HepG2 (cell line): ENCODE results near the gene SERPINF2. TPM values are rescaled to one million over a fixed set of nuclear protein-coding genes. Genes with fewer than 3 reads are reported as not detected.

Experiments
- FLYWCH1 ChIP-seq: sonication (generic); formaldehyde crosslinking; IDR thresholded peaks from 2 replicates; pipeline ENCODE4 v1.8.1; 2023; ENCODE audit warnings: mild to moderate bottlenecking, missing genetic modification reagents
- FOXK1 ChIP-seq: sonication (generic); formaldehyde crosslinking; IDR thresholded peaks from 2 replicates; pipeline ENCODE4 v1.4.0; 2020; ENCODE audit warnings: low read depth, missing genetic modification reagents, borderline replicate concordance
- FOXM1 ChIP-seq: sonication (generic); formaldehyde crosslinking; IDR thresholded peaks from 2 replicates; pipeline ENCODE4 v1.5.0; 2020; ENCODE audit warnings: missing genetic modification reagents
- HMG20A ChIP-seq: IDR thresholded peaks from 2 replicates; pipeline ENCODE4 v1.6.1; 2016; ENCODE audit warnings: borderline replicate concordance
- RNF2 ChIP-seq: fragments of 450-650 bp; conservative IDR thresholded peaks from 2 replicates; pipeline ENCODE4 v1.6.1; 2016; ENCODE audit warnings: low read depth
- SP1 ChIP-seq, 2 experiments: fragments of 450-650 bp in 1 of 2; sonication (generic) in 1 of 2; formaldehyde crosslinking in 1 of 2; IDR thresholded peaks; 2 replicates each; pipeline versions ENCODE4 v1.4.0 to v1.6.1; 2016 to 2020; ENCODE audit warnings: missing genetic modification reagents in 1 of 2
- SP140L ChIP-seq: sonication (generic); formaldehyde crosslinking; IDR thresholded peaks from 2 replicates; pipeline ENCODE4 v1.4.0; 2020; ENCODE audit warnings: missing genetic modification reagents, borderline replicate concordance
- SP2 ChIP-seq: sonication (generic); formaldehyde crosslinking; IDR thresholded peaks from 2 replicates; pipeline ENCODE4 v1.5.1; 2020; ENCODE audit warnings: mild to moderate bottlenecking, missing genetic modification reagents
- SYNCRIP ChIP-seq: fragments of 200-400 bp; formaldehyde crosslinking; IDR thresholded peaks from 2 replicates; pipeline ENCODE4 v1.6.1; 2018; ENCODE audit warnings: mild to moderate bottlenecking, low read depth, low read length; ENCODE audit not compliant: insufficient read depth
- TBX3 ChIP-seq: fragments of 450-650 bp; IDR thresholded peaks from 2 replicates; pipeline ENCODE4 v1.6.1; 2017; ENCODE audit warnings: antibody characterized with exemption, mild to moderate bottlenecking, inconsistent platforms, borderline replicate concordance
- TCF7L2 ChIP-seq: IDR thresholded peaks from 2 replicates; pipeline ENCODE4 v1.6.1; 2011; ENCODE audit warnings: mild to moderate bottlenecking, low read depth, low read length, moderate library complexity
- ZFP37 ChIP-seq: sonication (generic); formaldehyde crosslinking; IDR thresholded peaks from 2 replicates; pipeline ENCODE4 v1.4.0; 2020; ENCODE audit warnings: missing genetic modification reagents, borderline replicate concordance
- ZFP90 ChIP-seq: sonication (generic); formaldehyde crosslinking; IDR thresholded peaks from 2 replicates; pipeline ENCODE4 v1.8.0; 2022; ENCODE audit warnings: missing genetic modification reagents, mild to moderate bottlenecking, inconsistent platforms, borderline replicate concordance
- ZFYVE20 ChIP-seq: sonication (generic); formaldehyde crosslinking; IDR thresholded peaks from 2 replicates; pipeline ENCODE4 v1.8.0; 2023; ENCODE audit warnings: low read depth, mild to moderate bottlenecking, moderate library complexity, missing genetic modification reagents, borderline replicate concordance
- ZNF253 ChIP-seq: sonication (generic); formaldehyde crosslinking; IDR thresholded peaks from 2 replicates; pipeline ENCODE4 v1.8.0; 2022; ENCODE audit warnings: mild to moderate bottlenecking, missing genetic modification reagents, borderline replicate concordance
- ZNF546 ChIP-seq: sonication (generic); formaldehyde crosslinking; conservative IDR thresholded peaks from 2 replicates; pipeline ENCODE4 v1.8.1; 2023; ENCODE audit warnings: mild to moderate bottlenecking, missing genetic modification reagents
- ZNF598 ChIP-seq: sonication (generic); formaldehyde crosslinking; IDR thresholded peaks from 2 replicates; pipeline ENCODE4 v1.5.1; 2020; ENCODE audit warnings: mild to moderate bottlenecking, missing genetic modification reagents, borderline replicate concordance
- ZNF652 ChIP-seq: IDR thresholded peaks from 2 replicates; pipeline ENCODE4 v1.6.1; 2016; ENCODE audit warnings: low read depth, borderline replicate concordance
- ZNF747 ChIP-seq: sonication (generic); formaldehyde crosslinking; IDR thresholded peaks from 2 replicates; pipeline ENCODE4 v1.8.1; 2023; ENCODE audit warnings: missing genetic modification reagents, mild to moderate bottlenecking, borderline replicate concordance
- ZSCAN12 ChIP-seq: sonication (generic); formaldehyde crosslinking; IDR thresholded peaks from 2 replicates; pipeline ENCODE4 v1.9.0; 2021; ENCODE audit warnings: mild to moderate bottlenecking, missing genetic modification reagents
- polyA plus RNA-seq, 8 experiments: library from polyadenylated mRNA; depleted of rRNA in 3 of 8; stranded (reverse) in 7 of 8; unstranded in 1 of 8; fragments of >200 nt; fragmentation: Illumina TruSeq in 4 of 8; extraction: Trizol in 4 of 8; gene quantifications; 2 replicates each; pipeline versions ENCODE4 v1.2.1 to v1.2.3, GENCODE V29; 2011 to 2016; ENCODE audit warnings: low read depth in 4 of 8, missing spikeins in 1 of 8, mixed read lengths in 1 of 8; ENCODE audit not compliant: insufficient read depth in 1 of 8
- total RNA-seq, 5 experiments: library from RNA; depleted of rRNA; stranded (reverse); fragments of >200 nt; fragmentation: Illumina TruSeq; extraction: Trizol; gene quantifications; 2 replicates each; pipeline ENCODE4 v1.2.3, GENCODE V29; 2016; ENCODE audit warnings: low read depth in 1 of 5
- TF ChIP-seq, protein P1 (sequence below): sonication (generic); formaldehyde crosslinking; conservative IDR thresholded peaks from 2 replicates; pipeline ENCODE4 v1.4.0; 2020; ENCODE audit warnings: missing genetic modification reagents
- TF ChIP-seq, protein P2 (sequence below): sonication (generic); formaldehyde crosslinking; IDR thresholded peaks from 2 replicates; pipeline ENCODE4 v1.8.1; 2023; ENCODE audit warnings: mild to moderate bottlenecking, missing genetic modification reagents
- TF ChIP-seq, protein P3 (sequence below): sonication (generic); formaldehyde crosslinking; IDR thresholded peaks from 2 replicates; pipeline ENCODE4 v1.8.0; 2022; ENCODE audit warnings: missing genetic modification reagents, low read depth, mild to moderate bottlenecking, borderline replicate concordance
- TF ChIP-seq, protein P4 (sequence below): IDR thresholded peaks from 2 replicates; pipeline ENCODE4 v1.6.1; 2016; ENCODE audit warnings: control low read depth

SERPINF2 gene
- total and polyA plus RNA-seq, 2 of the 13 experiments (the other 11 are each of a cell fraction or from before 2014, with no cell fraction given) = 309 to 548 TPM

DNA sequence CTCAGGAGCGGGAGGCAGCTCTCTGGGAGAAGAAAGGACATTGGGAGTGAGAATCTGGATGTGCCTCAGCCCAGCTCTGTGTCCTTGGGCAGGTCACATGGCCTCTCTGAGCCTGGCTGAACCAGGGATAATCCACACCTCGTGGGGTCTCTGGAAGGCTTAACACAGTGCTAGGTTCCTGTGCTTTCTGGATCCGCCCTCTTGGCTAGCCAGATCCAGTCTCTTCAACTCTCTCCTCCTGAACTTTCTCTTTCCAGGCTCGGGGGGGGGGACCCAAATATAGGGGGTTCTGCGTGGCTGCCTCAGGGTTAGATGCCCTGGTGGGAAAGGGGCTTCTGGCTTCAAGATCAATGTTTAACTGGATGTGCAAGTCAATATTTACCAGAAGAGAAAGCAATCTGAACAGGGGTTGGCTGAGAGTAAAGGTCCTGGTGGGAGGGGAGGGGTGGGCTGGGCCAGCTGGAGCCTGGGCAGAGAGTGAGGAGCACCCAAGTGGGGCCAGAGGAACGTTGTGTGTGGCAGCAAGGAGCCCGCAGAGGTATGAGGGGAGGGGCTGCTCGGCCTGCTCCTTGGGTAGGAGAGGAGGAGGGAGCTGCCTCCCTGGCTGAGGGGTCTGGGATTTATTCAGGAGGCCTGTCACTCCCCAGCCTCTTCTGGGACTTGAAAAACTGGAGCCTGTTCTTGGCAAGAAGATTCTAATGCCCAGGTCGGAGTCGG, at the start of gene SERPINF2 (continued):
- TF ChIP-seq ZNF747 (CRISPR knock-in tag) (peak; percentile 36; the same call in 1 of the 2 replicates), TBX3 (no peak), FOXM1 (CRISPR knock-in tag) (no peak), TCF7L2 (no peak), ZFYVE20 (CRISPR knock-in tag) (no peak), ZNF546 (CRISPR knock-in tag) (peak; percentile 28; the same call in 1 of the 2 replicates), FOXK1 (CRISPR knock-in tag) (peak; percentile 62; the same call in 1 of the 2 replicates), ZNF598 (no peak), SYNCRIP (no peak), SP140L (CRISPR knock-in tag) (no peak), SP1 (IDR thresholded peaks at IDR 0.05) (no peak), SP1 (CRISPR knock-in tag; IDR thresholded peaks at IDR 0.05) (no peak), ZFP90 (CRISPR knock-in tag) (peak; percentile 48; the same call in 1 of the 2 replicates), RNF2 (no peak), ZSCAN12 (CRISPR knock-in tag) (0 out of 2 replicates have a peak, but pooled peaks have one; percentile 28), ZNF253 (CRISPR knock-in tag) (no peak), SP2 (no peak), HMG20A (no peak), ZFP37 (CRISPR knock-in tag) (peak; percentile 65; the same call in 1 of the 2 replicates), FLYWCH1 (CRISPR knock-in tag) (no peak), ZNF652 (CRISPR knock-in tag) (no peak)
- TF ChIP-seq, protein P1, sequence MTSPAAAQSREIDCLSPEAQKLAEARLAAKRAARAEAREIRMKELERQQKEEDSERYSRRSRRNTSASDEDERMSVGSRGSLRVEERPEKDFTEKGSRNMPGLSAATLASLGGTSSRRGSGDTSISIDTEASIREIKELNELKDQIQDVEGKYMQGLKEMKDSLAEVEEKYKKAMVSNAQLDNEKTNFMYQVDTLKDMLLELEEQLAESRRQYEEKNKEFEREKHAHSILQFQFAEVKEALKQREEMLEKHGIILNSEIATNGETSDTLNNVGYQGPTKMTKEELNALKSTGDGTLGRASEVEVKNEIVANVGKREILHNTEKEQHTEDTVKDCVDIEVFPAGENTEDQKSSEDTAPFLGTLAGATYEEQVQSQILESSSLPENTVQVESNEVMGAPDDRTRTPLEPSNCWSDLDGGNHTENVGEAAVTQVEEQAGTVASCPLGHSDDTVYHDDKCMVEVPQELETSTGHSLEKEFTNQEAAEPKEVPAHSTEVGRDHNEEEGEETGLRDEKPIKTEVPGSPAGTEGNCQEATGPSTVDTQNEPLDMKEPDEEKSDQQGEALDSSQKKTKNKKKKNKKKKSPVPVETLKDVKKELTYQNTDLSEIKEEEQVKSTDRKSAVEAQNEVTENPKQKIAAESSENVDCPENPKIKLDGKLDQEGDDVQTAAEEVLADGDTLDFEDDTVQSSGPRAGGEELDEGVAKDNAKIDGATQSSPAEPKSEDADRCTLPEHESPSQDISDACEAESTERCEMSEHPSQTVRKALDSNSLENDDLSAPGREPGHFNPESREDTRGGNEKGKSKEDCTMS = 0 out of 2 replicates have a peak, but pooled peaks have one; percentile 19
- TF ChIP-seq, protein P2, sequence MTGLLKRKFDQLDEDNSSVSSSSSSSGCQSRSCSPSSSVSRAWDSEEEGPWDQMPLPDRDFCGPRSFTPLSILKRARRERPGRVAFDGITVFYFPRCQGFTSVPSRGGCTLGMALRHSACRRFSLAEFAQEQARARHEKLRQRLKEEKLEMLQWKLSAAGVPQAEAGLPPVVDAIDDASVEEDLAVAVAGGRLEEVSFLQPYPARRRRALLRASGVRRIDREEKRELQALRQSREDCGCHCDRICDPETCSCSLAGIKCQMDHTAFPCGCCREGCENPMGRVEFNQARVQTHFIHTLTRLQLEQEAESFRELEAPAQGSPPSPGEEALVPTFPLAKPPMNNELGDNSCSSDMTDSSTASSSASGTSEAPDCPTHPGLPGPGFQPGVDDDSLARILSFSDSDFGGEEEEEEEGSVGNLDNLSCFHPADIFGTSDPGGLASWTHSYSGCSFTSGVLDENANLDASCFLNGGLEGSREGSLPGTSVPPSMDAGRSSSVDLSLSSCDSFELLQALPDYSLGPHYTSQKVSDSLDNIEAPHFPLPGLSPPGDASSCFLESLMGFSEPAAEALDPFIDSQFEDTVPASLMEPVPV (CRISPR knock-in tag) = no peak
- TF ChIP-seq, protein P3, sequence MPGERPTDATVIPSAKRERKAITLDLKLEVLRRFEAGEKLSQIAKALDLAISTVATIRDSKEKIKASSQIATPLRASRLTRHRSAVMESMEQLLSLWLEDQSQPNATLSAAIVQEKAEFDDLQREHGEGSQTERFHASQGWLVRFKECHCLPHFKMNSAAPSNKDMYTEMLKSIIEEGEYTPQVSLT (CRISPR knock-in tag) = no peak
- TF ChIP-seq, protein P4, sequence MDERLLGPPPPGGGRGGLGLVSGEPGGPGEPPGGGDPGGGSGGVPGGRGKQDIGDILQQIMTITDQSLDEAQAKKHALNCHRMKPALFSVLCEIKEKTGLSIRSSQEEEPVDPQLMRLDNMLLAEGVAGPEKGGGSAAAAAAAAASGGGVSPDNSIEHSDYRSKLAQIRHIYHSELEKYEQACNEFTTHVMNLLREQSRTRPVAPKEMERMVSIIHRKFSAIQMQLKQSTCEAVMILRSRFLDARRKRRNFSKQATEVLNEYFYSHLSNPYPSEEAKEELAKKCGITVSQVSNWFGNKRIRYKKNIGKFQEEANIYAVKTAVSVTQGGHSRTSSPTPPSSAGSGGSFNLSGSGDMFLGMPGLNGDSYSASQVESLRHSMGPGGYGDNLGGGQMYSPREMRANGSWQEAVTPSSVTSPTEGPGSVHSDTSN (CRISPR knock-in tag) = no peak
